Trophoblast cell (in vitro differentiated cells and primary cell): ENCODE measurements around the gene THADA.
A peak's percentile ranks its signal among the peaks of the same experiment; 100 is the strongest.

ENCODE experiments used
- DNase-seq, 2 donors: peaks; one replicate each; pipeline ENCODE4 v3.0.0-alpha.2; 2016
- H2AFZ ChIP-seq: 2 replicates; pipeline ENCODE4 v1.6.1; 2013; ENCODE audit warnings: low read length, moderate library complexity, mild to moderate bottlenecking; ENCODE audit not compliant: insufficient read depth, poor library complexity
- H2AK5ac ChIP-seq: 2 replicates; pipeline ENCODE4 v1.6.1; 2013; ENCODE audit warnings: mild to moderate bottlenecking, low read length
- H2BK120ac ChIP-seq: 2 replicates; pipeline ENCODE4 v1.6.1; 2013; ENCODE audit warnings: low read length, mild to moderate bottlenecking, moderate library complexity; ENCODE audit not compliant: insufficient read depth, poor library complexity
- H2BK12ac ChIP-seq: 2 replicates; pipeline ENCODE4 v1.6.1; 2013; ENCODE audit warnings: mild to moderate bottlenecking, low read length, moderate library complexity
- H2BK5ac ChIP-seq: 2 replicates; pipeline ENCODE4 v1.6.1; 2013; ENCODE audit warnings: low read length, low read depth, moderate library complexity, mild to moderate bottlenecking; ENCODE audit not compliant: poor library complexity
- H3K14ac ChIP-seq: 2 replicates; pipeline ENCODE4 v1.6.1; 2013; ENCODE audit warnings: mild to moderate bottlenecking, low read length
- H3K18ac ChIP-seq: 2 replicates; pipeline ENCODE4 v1.6.1; 2013; ENCODE audit warnings: mild to moderate bottlenecking, low read length
- H3K23ac ChIP-seq: 2 replicates; pipeline ENCODE4 v1.6.1; 2013; ENCODE audit warnings: low read length
- H3K27ac ChIP-seq: 2 replicates; pipeline ENCODE4 v1.5.1; 2013; ENCODE audit warnings: low read depth, mild to moderate bottlenecking, inconsistent platforms, low read length, moderate library complexity
- H3K27me3 ChIP-seq: 2 replicates; pipeline ENCODE4 v1.6.1; 2013; ENCODE audit warnings: inconsistent platforms, mild to moderate bottlenecking, low read length, moderate library complexity; ENCODE audit not compliant: insufficient read depth
- H3K36me3 ChIP-seq, 2 experiments: 1 replicate in 1 of 2; 2 replicates in 1 of 2; pipeline ENCODE4 v1.6.1; 2013; ENCODE audit warnings: low read length in 2 of 2, mild to moderate bottlenecking in 2 of 2, moderate library complexity in 1 of 2; ENCODE audit not compliant: insufficient read depth in 2 of 2, control insufficient read depth in 1 of 2
- H3K4ac ChIP-seq: 2 replicates; pipeline ENCODE4 v1.6.1; 2013; ENCODE audit warnings: low read depth, mild to moderate bottlenecking, low read length, moderate library complexity
- H3K4me1 ChIP-seq, 2 experiments: 1 replicate in 1 of 2; 2 replicates in 1 of 2; pipeline ENCODE4 v1.6.1; 2013; ENCODE audit warnings: low read length in 2 of 2, mild to moderate bottlenecking in 2 of 2, moderate library complexity in 1 of 2; ENCODE audit not compliant: insufficient read depth in 2 of 2, control insufficient read depth in 1 of 2
- H3K4me2 ChIP-seq: 2 replicates; pipeline ENCODE4 v1.6.1; 2013; ENCODE audit warnings: inconsistent platforms, mild to moderate bottlenecking, low read length, moderate library complexity
- H3K4me3 ChIP-seq: 2 replicates; pipeline ENCODE4 v1.5.1; 2013; ENCODE audit warnings: mild to moderate bottlenecking, low read depth, low read length, inconsistent platforms
- H3K79me1 ChIP-seq: one replicate; pipeline ENCODE4 v1.6.1; 2013; ENCODE audit warnings: low read length
- H3K79me2 ChIP-seq: 2 replicates; pipeline ENCODE4 v1.6.1; 2013; ENCODE audit warnings: low read length, mild to moderate bottlenecking; ENCODE audit not compliant: control insufficient read depth, insufficient read depth, poor library complexity
- H3K9ac ChIP-seq: 2 replicates; pipeline ENCODE4 v1.6.1; 2013; ENCODE audit warnings: mild to moderate bottlenecking, low read length
- H3K9me3 ChIP-seq: 2 replicates; pipeline ENCODE4 v1.6.1; 2013; ENCODE audit warnings: low read depth, mild to moderate bottlenecking, control low read depth, inconsistent platforms, low read length; ENCODE audit not compliant: insufficient read depth
- H4K12ac ChIP-seq: 2 replicates; pipeline ENCODE4 v1.6.1; 2013; ENCODE audit warnings: low read depth, mild to moderate bottlenecking, low read length, moderate library complexity
- H4K8ac ChIP-seq: 2 replicates; pipeline ENCODE4 v1.6.1; 2013; ENCODE audit warnings: low read depth, mild to moderate bottlenecking, low read length, moderate library complexity
- H4K91ac ChIP-seq: one replicate; pipeline ENCODE4 v1.6.1; 2013; ENCODE audit warnings: low read depth, mild to moderate bottlenecking, low read length, moderate library complexity
- WGBS: extraction: QIAGEN DNeasy Blood & Tissue Kit; methylation state at CpG from one replicate; pipeline ENCODE4 v1.1.7; 2013; ENCODE audit warnings: missing lambda C conversion rate; ENCODE audit not compliant: insufficient read length, insufficient coverage; ENCODE audit errors: extremely low coverage; 5-methylcytosine and 5-hydroxymethylcytosine counted together

Gene THADA

GRCh38 chr2:43437363-43437762, 158.5 kb downstream of the THADA start:
- no CpG with 5 or more reads among the region's 2 CpGs for WGBS
- no peak overlapping the region for H4K12ac ChIP-seq
- no peaks in the 10 kb centered on the region for H3K79me1 ChIP-seq
- H3K9ac ChIP-seq: no peak overlapping the region
- H3K79me2 ChIP-seq: no peaks in the 10 kb centered on the region
- no peak overlapping the region for H2BK5ac ChIP-seq
- no peaks in the 10 kb centered on the region for H3K27me3 ChIP-seq
- no peak overlapping the region for H3K4ac ChIP-seq
- DNase-seq: no peak
- no peak overlapping the region for H2BK120ac ChIP-seq
- no peaks in the 10 kb centered on the region for H3K9me3 ChIP-seq
- H2AK5ac ChIP-seq: no peak overlapping the region
- H2BK12ac ChIP-seq: no peak overlapping the region
- no peaks in the 10 kb centered on the region for H3K36me3 ChIP-seq
- no peak overlapping the region for H4K8ac ChIP-seq
- H3K27ac ChIP-seq: no peak overlapping the region
- H2AFZ ChIP-seq: no peak overlapping the region
- H3K14ac ChIP-seq: no peak overlapping the region
- no peaks in the 10 kb centered on the region for H3K4me1 ChIP-seq
- no peak overlapping the region for H3K4me2 ChIP-seq
- H3K18ac ChIP-seq: no peak overlapping the region
- no peak overlapping the region for H3K4me3 ChIP-seq
- no peak overlapping the region for H3K23ac ChIP-seq
- no peak overlapping the region for H4K91ac ChIP-seq

- Histone ChIP-seq H3K79me1 (no peaks in the 10 kb centered on the region), H3K4me2 (no peak overlapping the region), H3K9ac (no peak overlapping the region), H2AK5ac (no peak overlapping the region), H2BK12ac (no peak overlapping the region), H3K4ac (no peak overlapping the region), H3K36me3 (no peaks in the 10 kb centered on the region), H3K4me1 (no peaks in the 10 kb centered on the region), H3K23ac (peak overlapping the region; percentile 81), H2AFZ (no peak overlapping the region), H4K12ac (no peak overlapping the region), H3K9me3 (no peaks in the 10 kb centered on the region), H4K8ac (no peak overlapping the region), H3K79me2 (no peaks in the 10 kb centered on the region), H3K27ac (no peak overlapping the region), H3K27me3 (no peaks in the 10 kb centered on the region), H3K14ac (no peak overlapping the region), H3K18ac (no peak overlapping the region), H3K4me3 (no peak overlapping the region), H4K91ac (no peak overlapping the region), H2BK120ac (no peak overlapping the region), H2BK5ac (no peak overlapping the region)
- peak in 1 of 2 donors; percentile 55 for DNase-seq
- WGBS: no CpG with 5 or more reads among the region's 1 CpG
Measured at GRCh38 chr2:43436431-43436830, 159.4 kb downstream of the THADA start.

DNA sequence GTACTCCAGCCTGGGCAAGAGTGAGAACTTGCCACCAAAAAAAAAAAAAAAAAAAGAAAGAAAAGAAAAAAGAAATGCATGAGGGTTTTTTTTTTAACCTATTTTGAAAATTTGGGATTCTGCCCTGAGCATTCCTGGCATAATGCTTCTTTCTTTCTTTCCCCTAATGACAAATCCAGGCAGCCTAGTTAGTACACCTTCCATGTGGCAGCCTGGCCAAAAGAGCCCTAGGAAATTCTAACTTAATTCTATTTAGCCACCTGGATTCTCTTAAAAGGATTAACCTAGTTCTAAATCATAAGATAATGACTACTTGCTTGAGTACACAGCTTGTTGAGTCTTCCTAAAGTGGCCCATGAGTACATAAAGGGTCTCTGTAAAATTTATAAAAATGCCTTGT, 160.1 kb downstream of the THADA start:
- H3K79me2 ChIP-seq: no peaks in the 10 kb centered on the region
- no peak overlapping the region for H3K23ac ChIP-seq
- no peaks in the 10 kb centered on the region for H3K27me3 ChIP-seq
- no peak overlapping the region for H4K91ac ChIP-seq
- no peak overlapping the region for H2AK5ac ChIP-seq
- DNase-seq: no peak
- no peak overlapping the region for H2BK12ac ChIP-seq
- H3K4me3 ChIP-seq: no peak overlapping the region
- H3K4me2 ChIP-seq: no peak overlapping the region
- no peak overlapping the region for H3K4ac ChIP-seq
- no peak overlapping the region for H2BK5ac ChIP-seq
- H4K8ac ChIP-seq: no peak overlapping the region
- no peak overlapping the region for H2AFZ ChIP-seq
- H3K4me1 ChIP-seq: no peaks in the 10 kb centered on the region
- no peak overlapping the region for H3K9ac ChIP-seq
- no peak overlapping the region for H3K18ac ChIP-seq
- no peaks in the 10 kb centered on the region for H3K79me1 ChIP-seq
- H3K36me3 ChIP-seq: no peaks in the 10 kb centered on the region
- no peak overlapping the region for H3K27ac ChIP-seq
- no peak overlapping the region for H3K14ac ChIP-seq
- no peaks in the 10 kb centered on the region for H3K9me3 ChIP-seq
- no peak overlapping the region for H4K12ac ChIP-seq
- H2BK120ac ChIP-seq: no peak overlapping the region

- no peaks in the 10 kb centered on the region for H3K79me2 ChIP-seq
- no peak overlapping the region for H4K12ac ChIP-seq
- H3K27ac ChIP-seq: no peak overlapping the region
- peak overlapping the region; percentile 36 for H3K4ac ChIP-seq
- peaks cover 11% of the 10 kb centered on the region for H3K79me1 ChIP-seq
- no peak for DNase-seq
- peak overlapping the region; percentile 18 for H3K18ac ChIP-seq
- H4K8ac ChIP-seq: no peak overlapping the region
- no peak overlapping the region for H3K14ac ChIP-seq
- H2BK5ac ChIP-seq: peak overlapping the region; percentile 5
- WGBS: no CpG with 5 or more reads among the region's 2 CpGs
- H3K9me3 ChIP-seq: no peaks in the 10 kb centered on the region
- no peak overlapping the region for H2BK120ac ChIP-seq
- H4K91ac ChIP-seq: peak overlapping the region; percentile 77
- no peak overlapping the region for H3K23ac ChIP-seq
- no peak overlapping the region for H3K9ac ChIP-seq
- peak overlapping the region; percentile 94 for H2BK12ac ChIP-seq
- H3K4me1 ChIP-seq: peaks cover 7 to 8% of the 10 kb centered on the region in 2 experiments
- H3K4me3 ChIP-seq: no peak overlapping the region
- H3K27me3 ChIP-seq: no peaks in the 10 kb centered on the region
- H2AK5ac ChIP-seq: peak overlapping the region; percentile 91
- no peak overlapping the region for H2AFZ ChIP-seq
- no peak overlapping the region for H3K4me2 ChIP-seq
- peaks cover 0 to 2% of the 10 kb centered on the region in 2 experiments for H3K36me3 ChIP-seq
Measured at GRCh38 chr2:43430489-43430888, 165.3 kb downstream of the THADA start.
